SK-N-SH treated with all-trans-retinoic acid at 6 μM for 48 hours (cell line): Measurements from ENCODE around the gene TREH.

Experiments
- ARNTL ChIP-seq: fragments of 450-650 bp; formaldehyde crosslinking; IDR thresholded peaks from 2 replicates; pipeline ENCODE4 v1.5.0; 2020; ENCODE audit warnings: low read depth, mild to moderate bottlenecking, moderate library complexity, borderline replicate concordance
- ISL1 ChIP-seq: fragments of 250-450 bp; sonication (Bioruptor Pico); IDR thresholded peaks from 2 replicates; pipeline ENCODE4 v2.1.2; 2022; ENCODE audit warnings: mild to moderate bottlenecking, moderate library complexity
- OSR1 ChIP-seq: fragments of 250-450 bp; sonication (Bioruptor Pico); IDR thresholded peaks from 2 replicates; pipeline ENCODE4 v1.8.0; 2022; ENCODE audit warnings: moderate library complexity, mild to moderate bottlenecking, inconsistent platforms
- PATZ1 ChIP-seq: fragments of 250-450 bp; sonication (Bioruptor Pico); IDR thresholded peaks from 2 replicates; pipeline ENCODE4 v1.8.0; 2020; ENCODE audit warnings: mild to moderate bottlenecking, moderate library complexity, borderline replicate concordance
- RARB ChIP-seq: fragments of 250-450 bp; sonication (Bioruptor Pico); IDR thresholded peaks from 2 replicates; pipeline ENCODE4 v1.8.0; 2021; ENCODE audit warnings: mild to moderate bottlenecking, moderate library complexity
- TSHZ2 ChIP-seq: fragments of 250-450 bp; sonication (Bioruptor Pico); IDR thresholded peaks from 2 replicates; pipeline ENCODE4 v1.5.0; 2020; ENCODE audit warnings: mild to moderate bottlenecking, moderate library complexity
- ZFP30 ChIP-seq: fragments of 450-650 bp; formaldehyde crosslinking; IDR thresholded peaks from 2 replicates; pipeline ENCODE4 v1.5.0; 2022; ENCODE audit warnings: mild to moderate bottlenecking, moderate library complexity
- ZNF70 ChIP-seq: fragments of 450-650 bp; formaldehyde crosslinking; IDR thresholded peaks from 2 replicates; pipeline ENCODE4 v1.5.0; 2020; ENCODE audit warnings: mild to moderate bottlenecking, moderate library complexity

DNA sequence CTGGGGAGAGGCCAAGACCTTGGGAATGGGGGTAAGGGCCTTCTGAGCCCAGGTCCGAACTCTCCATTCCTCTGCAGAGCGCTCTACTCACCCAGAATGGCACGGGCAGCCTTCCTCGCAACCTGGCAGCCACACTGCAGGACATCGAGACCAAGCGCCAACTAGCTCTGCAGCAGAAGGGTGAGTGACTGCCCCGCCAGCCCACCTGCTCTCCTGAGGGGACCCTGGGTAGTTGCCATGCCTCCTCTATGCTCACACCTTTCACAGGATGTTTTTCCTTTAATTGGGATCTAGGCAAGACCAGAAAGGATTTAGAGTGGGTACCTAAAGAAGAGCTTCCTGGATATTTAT is 35.5 kb downstream of the TREH start:
- TF ChIP-seq TSHZ2 (CRISPR knock-in tag): no peak
- no peak for TF ChIP-seq ARNTL (CRISPR knock-in tag)
- TF ChIP-seq RARB: no peak
- no peak for TF ChIP-seq PATZ1 (CRISPR knock-in tag)
- TF ChIP-seq ISL1 (CRISPR knock-in tag): no peak
- no peak for TF ChIP-seq ZFP30 (CRISPR knock-in tag)
- no peak for TF ChIP-seq ZNF70 (CRISPR knock-in tag)
- TF ChIP-seq OSR1 (CRISPR knock-in tag): no peak
